NCI-H1694 treated with DMSO at 0.1 percent for 48 hours (cell line): ENCODE results near the gene LEF1.
"Not testable (repeated sequence)": the region's sequence is repeated elsewhere in the genome, so short reads cannot be mapped to it uniquely, and the experiment has no call there.

Experiments used
- DNase-seq: peaks from one replicate; lab custom pipeline; 2025; lab: John Stamatoyannopoulos, UW

The LEF1 gene

DNA sequence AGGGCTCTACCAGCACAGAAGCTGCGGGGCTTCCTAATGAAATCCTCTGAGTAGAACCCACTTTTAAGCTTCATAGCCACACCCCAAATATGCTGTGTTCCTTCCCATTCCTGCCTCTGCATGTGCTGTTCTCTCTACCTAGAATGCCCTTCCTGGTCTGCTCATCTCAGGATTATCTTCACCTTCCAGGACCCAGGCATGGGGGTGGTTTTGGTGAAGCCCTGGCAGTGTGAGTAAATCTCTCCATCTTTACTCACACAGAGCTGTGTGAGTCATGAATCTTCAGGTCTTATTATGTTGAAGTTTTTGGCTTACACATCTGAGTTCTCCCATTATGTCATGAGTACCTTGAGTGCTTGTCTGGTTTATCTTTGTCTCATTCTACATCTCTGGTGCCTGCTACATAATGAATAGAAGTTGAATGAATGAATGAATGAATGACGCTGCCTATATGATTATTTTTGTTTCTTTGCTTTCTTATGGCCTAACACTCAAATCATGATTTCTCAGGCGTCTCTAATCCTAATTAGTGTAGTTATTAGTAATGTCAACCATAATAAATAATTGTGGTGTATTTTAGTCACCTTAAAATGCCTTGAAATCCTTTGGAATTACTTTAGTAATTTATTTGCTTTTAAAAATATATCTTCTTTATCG lies 137.2 kb downstream of the LEF1 start:
- no peak for DNase-seq

DNA sequence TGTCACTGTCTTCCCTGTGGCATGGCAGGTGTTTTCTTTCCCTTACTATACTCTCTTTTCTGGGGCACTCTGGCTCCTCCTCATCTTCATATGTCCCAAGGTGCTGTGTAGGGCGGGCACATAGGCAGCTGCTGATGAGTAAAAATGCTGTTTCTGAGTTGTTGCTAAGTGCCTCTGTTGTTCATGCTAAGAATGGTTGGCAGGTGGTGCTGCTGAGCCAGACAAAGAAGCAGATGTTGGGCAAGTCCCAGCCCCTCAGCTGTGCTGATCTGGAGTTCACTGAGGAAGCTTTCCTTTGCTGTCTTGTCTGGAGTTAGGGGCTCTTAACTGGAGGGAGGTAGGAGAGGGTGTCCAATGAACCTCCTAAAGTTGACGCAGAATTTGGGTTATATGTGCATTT lies 138.4 kb downstream of the LEF1 start:
- no peak for DNase-seq

GRCh38 chr4:108029731-108030130 lies 139.0 kb downstream of the LEF1 start:
- no peak for DNase-seq

- DNase-seq: no peak
These were observed 139.6 kb downstream of the LEF1 start for GRCh38 chr4:108029016-108029720.

GRCh38 chr4:108024878-108025165 lies 143.9 kb downstream of the LEF1 start:
- DNase-seq: no peak

DNA sequence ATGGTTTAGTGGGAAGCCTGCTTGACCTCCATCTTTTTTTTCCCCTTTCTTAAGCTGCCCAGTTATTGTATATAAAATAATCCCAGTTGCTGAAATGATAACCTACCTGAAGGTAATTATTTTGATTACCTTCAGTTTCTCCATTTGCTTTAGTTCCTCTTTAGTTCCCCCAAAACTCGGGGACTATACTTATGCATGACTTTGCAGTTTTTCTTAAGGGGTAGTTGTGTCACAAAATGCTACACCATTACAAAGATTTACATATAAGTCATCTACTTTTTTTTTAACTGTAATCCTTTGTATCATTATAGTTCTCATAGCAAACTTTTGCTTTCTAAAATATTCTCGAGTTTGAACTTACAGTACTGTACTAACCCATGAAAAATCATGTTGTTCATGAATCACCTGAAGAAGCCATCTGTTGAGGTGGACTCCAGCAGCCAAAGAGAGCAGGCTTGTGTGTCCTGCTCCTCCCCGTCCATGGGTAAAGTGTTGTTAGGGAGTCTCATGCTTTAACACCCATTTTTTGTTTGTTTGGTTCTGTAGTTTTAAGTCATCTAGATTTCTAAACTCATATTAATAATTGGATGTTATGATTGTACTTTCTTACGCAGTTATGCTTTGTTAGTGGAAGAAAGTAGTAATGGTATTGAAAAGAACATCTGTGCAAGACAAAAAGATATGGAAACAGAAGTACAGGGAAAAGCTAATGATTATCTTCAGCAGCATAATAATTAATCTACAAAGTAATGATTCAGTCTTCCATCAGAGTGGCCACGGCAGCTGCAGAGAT lies 144.5 kb downstream of the LEF1 start:
- no peak for DNase-seq

GRCh38 chr4:108018884-108019187 lies 149.9 kb downstream of the LEF1 start:
- DNase-seq: no peak

DNA sequence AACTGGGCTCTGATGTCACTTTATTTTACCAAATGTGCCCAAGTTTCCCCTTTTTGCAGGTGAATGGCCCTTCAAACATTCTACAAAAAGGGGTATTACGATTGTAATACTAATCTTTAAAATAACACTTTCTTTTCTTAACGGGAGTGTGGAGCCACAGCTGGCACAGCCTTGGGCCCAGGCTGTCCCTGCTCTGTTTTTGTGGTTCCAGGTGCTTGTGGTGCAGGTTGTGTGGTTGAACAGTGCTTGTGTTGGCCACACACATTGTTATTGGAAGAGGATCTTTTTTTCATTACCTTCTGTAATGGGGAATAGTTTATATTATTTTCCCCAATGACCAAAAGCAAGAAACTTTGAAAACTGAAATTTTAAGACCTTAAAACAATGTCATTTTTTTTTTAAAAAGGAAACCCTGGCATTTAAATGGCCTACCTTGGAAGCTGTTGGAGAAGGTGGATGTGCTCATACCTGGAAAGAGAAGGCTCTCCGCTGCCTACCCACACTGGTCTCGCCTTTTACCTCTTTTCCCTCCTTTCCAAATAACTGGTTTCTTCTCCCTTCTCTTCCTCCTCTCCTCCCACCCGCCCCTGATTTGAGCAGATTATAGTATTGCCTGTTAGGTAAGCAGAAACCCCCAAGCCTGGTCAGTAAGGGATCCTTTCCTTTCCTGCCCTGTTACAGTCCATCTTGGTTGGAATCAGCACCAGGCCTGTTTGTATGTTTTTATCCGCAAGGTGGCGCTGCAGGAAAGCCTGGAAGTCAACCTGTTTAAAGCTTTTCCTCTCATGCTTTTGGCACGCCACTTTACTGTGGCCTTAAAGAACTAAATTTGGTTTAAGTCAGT lies 150.5 kb downstream of the LEF1 start:
- peak; percentile 15 for DNase-seq

GRCh38 chr4:108013955-108014354 lies 154.8 kb downstream of the LEF1 start:
- no peak for DNase-seq

DNA sequence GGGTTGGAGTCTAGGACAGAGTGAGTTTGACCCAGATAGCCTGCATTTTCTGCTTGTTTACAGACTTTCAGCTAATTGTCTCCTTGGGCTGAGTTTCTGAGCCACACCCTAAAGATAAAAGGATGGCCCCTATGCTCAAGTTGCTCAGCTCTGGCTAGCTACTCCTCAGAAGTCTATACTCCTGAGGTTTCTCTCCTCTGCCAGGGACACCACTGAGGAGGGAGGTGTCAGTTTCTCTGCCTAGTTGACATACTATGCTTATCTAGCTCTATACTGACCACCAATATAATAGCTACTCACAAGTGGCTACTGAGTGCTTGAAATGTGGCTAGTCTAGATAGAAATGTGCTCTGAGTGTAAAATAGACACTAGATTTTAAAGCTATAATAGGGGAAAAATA lies 155.4 kb downstream of the LEF1 start:
- no peak for DNase-seq

DNA sequence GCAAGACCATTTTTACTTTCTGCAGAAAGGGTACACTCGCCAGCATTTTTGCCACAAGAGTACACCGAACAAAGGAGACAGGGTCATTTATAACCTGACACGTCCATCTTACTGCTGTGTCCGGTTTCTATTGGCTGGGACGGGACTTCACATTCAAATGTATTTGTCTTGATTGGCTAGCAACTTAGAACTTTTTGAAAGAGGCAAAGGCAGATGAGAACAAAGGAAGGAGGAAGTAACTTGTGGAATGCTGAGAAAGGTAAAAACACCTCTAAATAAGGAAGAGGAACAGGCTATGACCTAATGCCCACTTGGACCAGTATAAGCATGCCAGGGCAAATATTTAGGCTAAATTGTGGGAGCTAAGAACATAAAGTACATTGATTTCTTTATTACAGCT lies 156.3 kb downstream of the LEF1 start:
- not testable (repeated sequence) for DNase-seq

DNA sequence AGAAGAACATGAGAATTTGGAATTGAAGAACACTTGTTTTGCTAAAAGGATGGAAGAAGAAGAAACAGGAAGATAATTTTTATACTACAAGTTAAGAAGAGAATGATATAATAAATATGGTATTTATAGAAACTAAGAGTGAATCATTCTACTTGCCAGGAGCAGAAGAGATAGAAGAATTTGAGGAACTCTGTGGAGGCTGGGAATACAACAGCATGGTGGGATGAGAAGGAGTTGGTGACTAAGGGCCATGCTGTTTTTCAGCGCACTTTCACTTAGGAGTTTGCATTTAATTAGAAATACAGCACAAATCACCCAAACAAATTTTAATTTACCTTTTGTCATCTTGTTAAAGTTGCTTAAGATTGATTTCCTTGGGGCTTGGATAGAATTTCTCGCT lies 158.6 kb downstream of the LEF1 start:
- no peak for DNase-seq

DNA sequence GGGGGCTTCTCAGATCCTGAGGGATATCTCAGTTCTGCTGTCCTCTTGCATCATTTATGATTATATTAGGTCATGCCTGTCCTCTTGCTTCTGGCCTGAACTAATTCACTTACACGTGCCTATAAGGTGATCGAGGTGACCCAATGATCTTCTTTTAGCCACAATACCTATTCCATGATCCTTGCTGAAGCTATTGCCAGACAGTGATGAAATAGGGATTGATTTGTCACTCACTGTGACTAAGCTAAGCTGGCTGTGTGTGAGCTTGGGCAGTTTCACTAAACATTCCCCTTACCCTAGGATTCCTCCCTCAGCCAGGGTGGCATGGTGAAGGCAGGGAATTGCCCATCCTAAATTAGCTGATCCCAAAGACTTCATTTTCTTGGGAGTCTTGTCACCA lies 160.0 kb downstream of the LEF1 start:
- DNase-seq: no peak

GRCh38 chr4:108007984-108008383 lies 160.7 kb downstream of the LEF1 start:
- no peak for DNase-seq

DNA sequence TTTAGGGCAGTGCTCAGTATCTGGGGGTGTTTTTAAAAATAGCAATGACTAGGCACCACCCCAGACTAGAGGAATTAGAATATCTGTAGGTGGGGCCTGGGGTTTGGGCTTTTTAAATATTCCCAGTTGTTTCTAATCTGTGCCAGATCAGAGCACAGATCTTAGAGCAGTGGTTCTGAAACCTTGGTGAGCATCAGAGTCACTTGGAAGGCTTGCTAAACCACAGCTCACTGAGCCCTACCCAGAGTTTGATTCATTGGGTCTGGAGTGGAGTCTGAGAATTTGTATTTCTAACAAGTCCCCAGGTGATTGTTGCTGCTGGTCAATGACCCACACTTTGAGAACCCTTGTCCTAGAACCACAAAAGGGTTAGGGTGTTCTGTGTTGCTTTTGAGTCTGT lies 162.4 kb downstream of the LEF1 start:
- no peak for DNase-seq

GRCh38 chr4:108005807-108006206 lies 162.9 kb downstream of the LEF1 start:
- no peak for DNase-seq

DNA sequence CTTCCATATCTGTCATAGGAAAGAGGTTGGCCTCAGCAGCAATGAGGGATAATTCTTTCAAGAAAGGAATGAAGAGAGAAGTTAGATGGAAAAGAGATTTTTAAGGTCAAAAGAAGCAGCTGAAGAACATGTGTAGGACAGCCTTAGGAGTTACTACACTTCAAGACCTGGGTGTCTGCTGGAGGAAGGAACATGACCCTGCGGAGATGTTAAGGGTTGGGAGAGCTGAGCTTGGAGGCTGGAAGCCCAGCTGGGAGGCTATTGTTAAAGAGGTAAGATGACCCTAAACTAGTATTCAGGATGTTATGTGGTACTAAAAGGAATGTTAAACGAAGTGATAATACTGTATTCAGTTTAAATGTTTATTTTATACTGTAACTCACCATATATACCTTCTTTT lies 164.1 kb downstream of the LEF1 start:
- DNase-seq: no peak

GRCh38 chr4:108003982-108004515 lies 164.7 kb downstream of the LEF1 start:
- DNase-seq: no peak

- no peak for DNase-seq
These were observed 167.1 kb downstream of the LEF1 start for GRCh38 chr4:108001540-108002135.

DNA sequence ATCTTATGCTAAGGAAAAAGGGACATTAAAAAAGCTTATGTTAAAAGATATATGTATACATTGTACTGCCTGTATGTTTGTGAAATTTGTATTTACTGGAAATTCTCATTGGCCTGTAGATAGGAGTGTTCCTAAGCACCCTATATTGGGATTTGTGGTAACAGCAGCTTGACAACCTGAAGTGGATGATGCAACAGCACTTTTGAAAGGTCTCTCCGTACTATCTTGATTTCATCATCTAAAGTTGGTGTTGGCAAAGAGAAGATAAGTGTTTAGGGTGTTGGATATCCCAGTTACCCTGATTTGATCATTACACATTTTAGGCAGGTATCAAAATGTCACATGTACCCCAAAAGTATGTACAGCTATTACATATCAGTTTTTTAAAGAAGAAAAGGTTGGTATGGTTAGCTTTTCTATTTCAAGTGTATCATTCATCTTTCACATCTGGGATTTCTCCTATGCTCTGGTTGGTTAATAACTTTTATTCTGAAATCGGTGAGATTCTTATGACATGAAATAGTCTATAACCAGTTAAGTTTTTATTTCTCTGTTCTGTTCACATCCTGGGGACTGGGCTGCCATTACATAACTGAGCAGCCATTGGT lies 168.7 kb downstream of the LEF1 start:
- DNase-seq: no peak

GRCh38 chr4:107997794-107998193 lies 170.9 kb downstream of the LEF1 start:
- no peak for DNase-seq
